Transverse colon (tissue), 4 donors: ENCODE measurements around the gene PAPSS1. TPM values are rescaled to one million over a fixed set of nuclear protein-coding genes. Genes with fewer than 3 reads are reported as not detected.

Source experiments
- DNase-seq: peaks from one replicate; pipeline ENCODE4 v3.0.0-alpha.2; 2019
- H3K27ac ChIP-seq, 4 donors: fragments of 200-600 bp; sonication (generic); 2 replicates each; pipeline ENCODE4 v1.5.1; 2016 to 2018; ENCODE audit warnings: inconsistent platforms in 4 of 4
- H3K27me3 ChIP-seq: fragments of 200-600 bp; sonication (generic); 2 replicates; pipeline ENCODE4 v1.5.1; 2017; ENCODE audit warnings: inconsistent platforms
- H3K36me3 ChIP-seq, 4 donors: fragments of 200-600 bp; sonication (generic); 2 replicates each; pipeline ENCODE4 v1.5.1; 2017 to 2019; ENCODE audit warnings: inconsistent platforms in 4 of 4
- H3K4me1 ChIP-seq, 4 donors: fragments of 200-600 bp; sonication (generic); 2 replicates each; pipeline ENCODE4 v1.5.1; 2017 to 2020; ENCODE audit warnings: inconsistent platforms in 4 of 4
- H3K4me3 ChIP-seq, 4 donors: fragments of 200-600 bp; sonication (generic); 1 replicate in 1 of 4; 2 replicates in 3 of 4; pipeline versions ENCODE4 v1.5.1 to v1.6.1; 2017 to 2019; ENCODE audit warnings: inconsistent platforms in 4 of 4
- H3K9me3 ChIP-seq, 2 donors: fragments of 200-600 bp; sonication (generic); 2 replicates each; pipeline ENCODE4 v1.5.1; 2017 to 2019; ENCODE audit warnings: inconsistent platforms in 2 of 2
- EP300 ChIP-seq: sonication (generic); formaldehyde crosslinking; IDR thresholded peaks from one replicate; pipeline ENCODE4 v1.6.1; 2017; ENCODE audit warnings: antibody characterized with exemption, low read depth
- POLR2A ChIP-seq: fragments of 450-650 bp; IDR thresholded peaks from one replicate; pipeline ENCODE4 v1.6.1; 2016; ENCODE audit warnings: antibody characterized with exemption, mild to moderate bottlenecking, moderate library complexity
- POLR2AphosphoS5 ChIP-seq, 3 donors: sonication (generic); formaldehyde crosslinking; IDR thresholded peaks; one replicate each; pipeline ENCODE4 v1.6.1; 2016; ENCODE audit warnings: antibody characterized with exemption in 3 of 3
- WGBS, 2 donors: methylation state at CpG; one replicate each; pipeline ENCODE4 v1.1.5; 2018; ENCODE audit warnings: low coverage in 1 of 2; 5-methylcytosine and 5-hydroxymethylcytosine counted together
- in situ Hi-C, 4 donors: fragments of 200-750 bp; cut with MboI; loops; one replicate each; pipeline versions ENCODE4 v1.15.0 to v1.15.1; 2017; ENCODE audit warnings: low sequenced_read_pairs in 3 of 4, low pct_ligation_motif_present in 1 of 4, low pct_unique_long_range_greater_than_20kb in 1 of 4
- intact Hi-C: fragments of 100-400 bp; cut with DNase I; formaldehyde crosslinking; loops from one replicate; pipeline ENCODE4 v1.15.1; 2023; ENCODE audit warnings: low total_unique reads
- total RNA-seq, 4 donors: library from RNA; depleted of rRNA; stranded (reverse); fragments of >200 nt; gene quantifications; one replicate each; pipeline ENCODE4 v1.1.0, GENCODE V29; 2016
- TF ChIP-seq, protein P1 (sequence below), 5 experiments: fragments of 200-600 bp in 3 of 5; fragments of 450-650 bp in 2 of 5; sonication (generic) in 3 of 5; IDR thresholded peaks; 1 replicate in 2 of 5; 2 replicates in 3 of 5; pipeline ENCODE4 v1.5.1; 2016 to 2017; ENCODE audit warnings: antibody characterized with exemption in 5 of 5, inconsistent platforms in 3 of 5, mild to moderate bottlenecking in 2 of 5, moderate library complexity in 1 of 5

Gene PAPSS1
- total RNA-seq, 4 donors from 2014 or later: 7.5 to 23.3 (median 16.8) TPM

DNA sequence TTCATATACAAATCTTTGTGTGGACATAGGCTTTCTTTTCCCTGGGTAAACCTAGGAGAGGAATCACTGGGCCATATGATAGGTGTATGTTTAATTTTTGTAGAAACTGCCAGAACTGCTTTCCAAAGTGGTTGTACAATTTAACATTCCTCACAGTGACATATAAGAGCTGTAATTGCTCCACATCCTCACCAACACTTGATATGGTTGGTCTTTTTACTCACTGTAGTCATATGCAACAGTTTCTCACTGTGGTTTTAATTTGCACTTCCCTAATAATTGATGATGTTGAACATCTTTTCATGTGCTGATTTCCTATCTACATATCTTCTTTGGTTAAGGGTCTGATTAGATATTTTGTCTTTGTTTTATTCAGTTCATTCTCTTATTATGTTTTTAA lies 24.5 kb upstream of the PAPSS1 start:
- Histone ChIP-seq H3K36me3 (no peaks in the 10 kb centered on the region), H3K27me3 (peaks cover 6% of the 10 kb centered on the region), H3K4me1 (peaks cover 2 to 8% (median 7%) of the 10 kb centered on the region in 4 donors), H3K9me3 (no peaks in the 10 kb centered on the region), H3K27ac (no peak overlapping the region), H3K4me3 (no peak overlapping the region)
- TF ChIP-seq POLR2A (no peak), EP300 (no peak), POLR2AphosphoS5 (IDR thresholded peaks at IDR 0.05) (no peak)
- TF ChIP-seq, protein P1, sequence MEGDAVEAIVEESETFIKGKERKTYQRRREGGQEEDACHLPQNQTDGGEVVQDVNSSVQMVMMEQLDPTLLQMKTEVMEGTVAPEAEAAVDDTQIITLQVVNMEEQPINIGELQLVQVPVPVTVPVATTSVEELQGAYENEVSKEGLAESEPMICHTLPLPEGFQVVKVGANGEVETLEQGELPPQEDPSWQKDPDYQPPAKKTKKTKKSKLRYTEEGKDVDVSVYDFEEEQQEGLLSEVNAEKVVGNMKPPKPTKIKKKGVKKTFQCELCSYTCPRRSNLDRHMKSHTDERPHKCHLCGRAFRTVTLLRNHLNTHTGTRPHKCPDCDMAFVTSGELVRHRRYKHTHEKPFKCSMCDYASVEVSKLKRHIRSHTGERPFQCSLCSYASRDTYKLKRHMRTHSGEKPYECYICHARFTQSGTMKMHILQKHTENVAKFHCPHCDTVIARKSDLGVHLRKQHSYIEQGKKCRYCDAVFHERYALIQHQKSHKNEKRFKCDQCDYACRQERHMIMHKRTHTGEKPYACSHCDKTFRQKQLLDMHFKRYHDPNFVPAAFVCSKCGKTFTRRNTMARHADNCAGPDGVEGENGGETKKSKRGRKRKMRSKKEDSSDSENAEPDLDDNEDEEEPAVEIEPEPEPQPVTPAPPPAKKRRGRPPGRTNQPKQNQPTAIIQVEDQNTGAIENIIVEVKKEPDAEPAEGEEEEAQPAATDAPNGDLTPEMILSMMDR (IDR thresholded peaks at IDR 0.05): no peak
- intact Hi-C loops (no loop called here), in situ Hi-C loops (no loop called here)
- DNase-seq: no peak

DNA sequence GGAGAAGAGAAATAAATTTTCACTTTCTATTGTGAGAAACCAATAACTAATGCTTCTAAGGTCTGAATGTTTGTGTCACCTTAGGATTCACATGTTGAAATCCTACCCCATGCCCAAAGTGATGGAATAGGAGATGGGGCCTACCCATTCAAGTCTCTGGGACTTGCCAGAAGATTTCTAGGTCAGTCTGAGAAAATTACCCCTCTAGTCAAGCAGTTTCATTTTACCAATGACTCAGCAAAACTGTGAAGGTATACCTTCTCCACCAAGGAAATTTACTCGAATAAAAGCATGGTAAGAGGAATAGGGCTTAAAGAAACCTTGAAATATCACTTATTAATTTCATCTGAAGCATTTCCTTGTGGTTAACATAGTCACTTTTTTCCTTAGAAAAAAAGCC lies 23.5 kb upstream of the PAPSS1 start:
- no peak for TF ChIP-seq EP300
- no peak for TF ChIP-seq POLR2A
- no peak for TF ChIP-seq POLR2AphosphoS5 (IDR thresholded peaks at IDR 0.05)
- TF ChIP-seq, protein P1 (IDR thresholded peaks at IDR 0.05): no peak
- intact Hi-C loops: no loop called here

DNA sequence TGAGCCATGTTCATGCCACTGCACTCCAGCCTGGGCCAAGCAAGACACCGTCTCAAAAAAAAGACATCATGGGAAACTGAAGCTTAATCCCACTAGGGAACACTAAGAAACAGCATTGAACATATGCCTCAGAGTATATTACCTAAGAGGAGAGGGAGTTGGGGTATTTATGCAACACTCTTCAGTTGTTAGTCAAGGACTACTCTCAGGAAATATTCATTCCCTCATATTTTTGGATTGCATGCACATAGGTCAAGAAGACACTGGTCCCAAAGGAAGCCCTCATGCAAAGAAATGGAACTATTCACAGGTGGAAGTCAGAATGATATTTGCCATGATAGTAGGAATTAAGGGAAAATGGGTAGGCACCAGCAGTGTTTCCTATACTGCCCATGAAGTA lies 22.8 kb upstream of the PAPSS1 start:
- no peak for DNase-seq
- no peak for TF ChIP-seq POLR2A
- no peak for TF ChIP-seq EP300
- TF ChIP-seq POLR2AphosphoS5 (IDR thresholded peaks at IDR 0.05): no peak
- Histone ChIP-seq H3K4me1 (peaks cover 2 to 8% (median 7%) of the 10 kb centered on the region in 4 donors), H3K36me3 (no peaks in the 10 kb centered on the region), H3K9me3 (no peaks in the 10 kb centered on the region), H3K27me3 (no peaks in the 10 kb centered on the region), H3K27ac (no peak overlapping the region), H3K4me3 (no peak overlapping the region)
- WGBS, 2 donors: 100% methylated on average over 1 of the region's 1 CpG
- intact Hi-C loops (no loop called here), in situ Hi-C loops (no loop called here)

More for the DNA sequence above, 23.5 kb upstream of the PAPSS1 start:
- peaks cover 2 to 8% (median 7%) of the 10 kb centered on the region in 4 donors for H3K4me1 ChIP-seq
- peaks cover 1% of the 10 kb centered on the region for H3K27me3 ChIP-seq
- DNase-seq: no peak
- H3K27ac ChIP-seq: no peak overlapping the region
- WGBS, 2 donors: 62 to 63% methylated on average over 1 of the region's 1 CpG
- no peak overlapping the region for H3K4me3 ChIP-seq
- no peaks in the 10 kb centered on the region for H3K9me3 ChIP-seq
- H3K36me3 ChIP-seq: no peaks in the 10 kb centered on the region
- in situ Hi-C loops: no loop called here

DNA sequence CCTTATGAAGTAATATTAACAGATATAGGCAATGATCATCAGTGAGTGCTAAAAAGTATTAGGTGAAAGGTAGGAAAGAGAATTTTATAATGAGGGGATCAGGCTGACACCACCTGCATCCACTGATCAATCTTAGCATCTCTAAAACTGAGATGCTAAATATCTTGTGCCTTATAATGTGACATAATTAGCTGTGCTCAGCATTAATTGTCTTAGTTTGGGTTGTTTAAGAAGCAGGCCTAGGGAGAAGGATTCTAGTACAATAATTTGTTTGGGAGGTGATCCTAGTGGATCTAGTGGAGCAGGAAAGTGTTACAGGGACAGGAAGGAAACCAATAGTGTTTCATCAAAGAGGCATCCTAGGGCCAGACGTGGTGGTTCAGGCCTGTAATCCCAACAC lies 22.2 kb upstream of the PAPSS1 start:
- in situ Hi-C loops: no loop called here

More for the DNA sequence above, 22.2 kb upstream of the PAPSS1 start:
- Histone ChIP-seq H3K4me3 (no peak overlapping the region), H3K4me1 (peaks cover 2 to 8% (median 7%) of the 10 kb centered on the region in 4 donors), H3K27ac (no peak overlapping the region), H3K36me3 (no peaks in the 10 kb centered on the region), H3K27me3 (no peaks in the 10 kb centered on the region), H3K9me3 (no peaks in the 10 kb centered on the region)
- 95 to 100% methylated on average over 1 of the region's 1 CpG for WGBS, 2 donors
- DNase-seq: no peak
- intact Hi-C loops: no loop called here
- TF ChIP-seq, protein P1 (IDR thresholded peaks at IDR 0.05): no peak
- TF ChIP-seq POLR2A (no peak), EP300 (no peak), POLR2AphosphoS5 (IDR thresholded peaks at IDR 0.05) (no peak)
